GM18907 (cell line): ENCODE results near the gene COL25A1.
A peak's percentile ranks its signal among the peaks of the same experiment; 100 is the strongest.
"Not testable (repeated sequence)": the region's sequence is repeated elsewhere in the genome, so short reads cannot be mapped to it uniquely, and the experiment has no call there.

Source experiments
- ATAC-seq: cut with Tn5 transposase; IDR thresholded peaks from one replicate; pipeline ENCODE4 v1.9.1; 2021; ENCODE audit warnings: mild to moderate bottlenecking, moderate library complexity; ENCODE audit not compliant: unreplicated experiment

COL25A1 gene

GRCh38 chr4:108884596-108884995, 417.9 kb downstream of the COL25A1 start:
- no peak for ATAC-seq

- no peak for ATAC-seq
These were observed 420.5 kb downstream of the COL25A1 start for GRCh38 chr4:108881986-108882385.

GRCh38 chr4:108881190-108881589, 421.3 kb downstream of the COL25A1 start:
- no peak for ATAC-seq

- no peak for ATAC-seq
These were observed 423.7 kb downstream of the COL25A1 start for GRCh38 chr4:108878806-108879205.

DNA sequence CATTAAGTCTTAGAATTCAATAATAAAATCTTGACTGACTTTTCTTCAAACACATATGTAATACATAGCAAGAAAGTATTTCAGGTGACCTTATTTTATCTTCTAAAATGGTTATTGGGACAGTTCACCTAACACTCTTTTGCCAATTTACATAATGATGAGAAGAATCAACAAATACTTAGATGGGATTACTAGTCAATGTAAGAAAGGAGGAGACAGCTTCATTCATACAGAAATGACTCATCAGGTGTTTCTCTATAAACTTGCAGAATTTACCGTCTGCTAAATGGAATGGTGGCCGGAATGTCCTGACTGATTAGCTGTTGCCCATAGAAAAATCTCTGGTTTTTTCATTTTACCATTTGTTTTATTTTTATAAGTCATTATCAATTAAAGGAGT, 424.6 kb downstream of the COL25A1 start:
- no peak for ATAC-seq

- ATAC-seq, result no peak
These were observed 427.7 kb downstream of the COL25A1 start for GRCh38 chr4:108874806-108875205.

- ATAC-seq, result not testable (repeated sequence)
These were observed 432.5 kb downstream of the COL25A1 start for GRCh38 chr4:108869970-108870369.

DNA sequence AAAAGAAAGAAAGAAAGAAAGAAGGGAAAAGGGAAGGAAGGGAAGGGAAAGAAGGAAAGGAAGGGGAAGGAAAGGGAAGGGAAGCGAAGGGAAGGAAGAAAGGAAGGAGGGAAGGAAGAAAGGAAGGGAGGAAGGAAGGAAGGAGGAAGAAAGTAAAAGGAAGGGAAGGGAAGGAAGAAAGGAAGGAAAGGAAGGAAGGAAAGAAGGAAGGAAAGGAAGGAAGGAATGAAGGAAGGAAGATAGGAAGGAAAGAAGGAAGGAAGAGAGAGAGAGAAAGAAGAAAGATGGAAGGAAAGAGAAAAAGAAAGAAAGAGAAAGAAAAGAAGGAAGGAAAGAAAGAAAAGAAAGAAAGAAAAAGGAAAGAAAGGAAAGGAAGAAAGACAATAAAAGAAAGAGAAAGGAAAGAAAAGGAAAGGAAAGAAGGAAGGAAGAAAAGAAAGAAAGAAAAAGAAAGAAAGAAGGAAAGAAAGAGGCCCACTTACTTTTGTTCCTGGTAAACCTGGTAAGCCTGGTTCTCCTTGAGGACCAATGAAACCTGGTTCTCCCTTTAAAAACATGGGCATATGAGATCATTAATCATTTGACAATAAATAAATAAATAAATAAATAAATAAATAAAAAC, 433.7 kb downstream of the COL25A1 start:
- ATAC-seq, result no peak

DNA sequence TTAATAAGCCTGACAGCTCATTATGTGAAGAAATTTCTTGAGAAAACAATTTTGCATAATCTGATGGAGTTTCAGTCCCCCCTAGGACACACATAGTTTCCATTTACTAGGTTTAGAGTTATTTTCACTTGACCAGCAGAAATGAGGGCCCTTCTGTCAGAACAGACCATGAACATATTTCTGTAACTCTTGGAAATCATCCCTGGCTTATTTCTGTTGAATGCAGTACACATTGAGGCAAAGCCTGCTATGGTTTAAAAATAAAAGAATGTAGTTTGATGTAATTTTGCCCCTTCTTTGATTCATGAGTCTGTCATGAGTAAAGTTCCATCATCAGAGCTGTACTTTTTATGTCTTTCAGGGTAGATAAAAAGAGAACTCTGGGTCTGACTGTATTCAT, 435.0 kb downstream of the COL25A1 start:
- ATAC-seq, result no peak

DNA sequence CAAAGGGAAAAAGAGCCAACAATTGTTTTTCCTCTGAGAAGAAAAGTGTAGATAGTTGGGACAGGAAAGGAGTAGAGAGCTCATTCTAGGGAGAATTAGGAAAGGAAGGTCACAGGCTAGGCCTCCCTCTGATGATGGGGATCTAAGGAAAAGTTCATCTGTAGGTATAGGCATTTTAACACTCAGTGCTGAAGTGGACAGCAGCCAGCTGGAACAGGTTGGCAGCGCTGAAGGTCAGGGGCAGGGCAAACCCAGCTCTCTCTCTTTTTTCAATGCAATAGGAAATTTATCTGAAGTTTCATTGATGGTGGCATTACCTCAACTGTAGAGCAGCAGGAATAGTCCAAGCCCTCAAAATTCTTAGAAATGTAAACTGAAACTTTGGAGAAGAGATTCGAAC, 441.1 kb downstream of the COL25A1 start:
- ATAC-seq, result no peak

DNA sequence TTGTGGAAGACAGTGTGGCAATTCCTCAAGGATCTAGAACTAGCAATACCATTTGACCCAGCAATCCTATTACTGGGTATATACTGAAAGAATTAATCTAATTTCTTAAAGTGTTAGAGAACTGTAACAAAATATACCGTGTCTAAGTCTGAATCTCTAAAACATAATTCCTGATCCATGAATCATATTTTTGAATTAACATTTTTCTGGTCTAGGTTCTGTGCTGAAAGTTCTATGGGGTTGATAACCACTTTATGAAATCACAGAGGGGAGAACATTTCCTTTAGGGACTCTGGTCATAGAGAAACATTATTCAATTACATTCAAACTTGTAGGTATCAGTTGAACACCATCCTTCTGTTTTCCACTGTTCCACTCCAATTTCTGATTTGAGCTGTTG, 447.7 kb downstream of the COL25A1 start:
- no peak for ATAC-seq

- ATAC-seq, result no peak
These were observed 449.8 kb downstream of the COL25A1 start for GRCh38 chr4:108852691-108853090.

DNA sequence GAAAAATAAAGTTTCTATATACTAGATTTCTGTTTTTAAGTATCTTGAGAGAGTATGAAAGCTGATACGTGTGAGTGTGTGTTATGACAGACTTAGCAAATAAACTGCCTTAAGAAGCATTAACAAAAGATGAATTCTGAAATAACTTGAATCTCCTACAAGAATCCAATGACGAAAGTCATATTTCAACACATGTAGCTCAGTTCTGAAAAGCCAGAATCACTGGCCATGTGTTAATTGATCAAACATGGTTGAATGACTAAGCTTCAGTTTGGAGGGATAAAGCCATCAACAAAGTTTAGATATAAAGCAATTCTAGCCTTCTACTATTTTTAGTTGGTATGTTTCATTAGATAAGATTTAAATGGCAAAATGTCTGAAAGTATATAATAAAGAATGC, 451.1 kb downstream of the COL25A1 start:
- ATAC-seq, result no peak

GRCh38 chr4:108850219-108850649, 452.2 kb downstream of the COL25A1 start:
- ATAC-seq, result peak; percentile 58

- ATAC-seq, result peak; percentile 96
These were observed 452.8 kb downstream of the COL25A1 start for GRCh38 chr4:108849611-108850168.

GRCh38 chr4:108846568-108846967, 455.9 kb downstream of the COL25A1 start:
- no peak for ATAC-seq

DNA sequence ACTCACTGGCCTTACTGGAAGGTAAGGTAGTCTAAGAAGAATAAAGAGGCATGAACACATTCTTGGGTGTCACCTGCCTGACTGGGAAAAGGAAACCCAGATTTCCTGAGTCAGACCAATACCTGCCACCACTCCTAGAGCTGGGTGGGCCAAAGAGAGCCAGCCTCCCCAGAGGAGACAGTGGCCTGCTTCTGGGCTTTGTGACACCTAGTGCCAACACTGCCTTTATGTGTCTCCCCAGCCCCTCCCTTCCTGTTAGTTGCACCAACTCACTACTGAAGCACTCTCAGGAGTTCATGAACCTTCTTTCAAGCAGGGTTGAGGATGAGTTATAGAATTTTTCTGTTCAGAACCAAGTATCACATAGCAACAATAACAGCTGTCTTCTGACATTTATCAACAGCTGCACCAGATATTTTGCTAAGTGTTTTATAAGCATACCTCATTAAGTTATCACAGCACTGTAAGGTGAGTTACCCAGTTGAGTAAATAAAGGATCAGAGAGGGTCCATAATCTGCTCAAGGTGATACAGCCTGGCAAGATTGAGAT, 462.0 kb downstream of the COL25A1 start:
- no peak for ATAC-seq

DNA sequence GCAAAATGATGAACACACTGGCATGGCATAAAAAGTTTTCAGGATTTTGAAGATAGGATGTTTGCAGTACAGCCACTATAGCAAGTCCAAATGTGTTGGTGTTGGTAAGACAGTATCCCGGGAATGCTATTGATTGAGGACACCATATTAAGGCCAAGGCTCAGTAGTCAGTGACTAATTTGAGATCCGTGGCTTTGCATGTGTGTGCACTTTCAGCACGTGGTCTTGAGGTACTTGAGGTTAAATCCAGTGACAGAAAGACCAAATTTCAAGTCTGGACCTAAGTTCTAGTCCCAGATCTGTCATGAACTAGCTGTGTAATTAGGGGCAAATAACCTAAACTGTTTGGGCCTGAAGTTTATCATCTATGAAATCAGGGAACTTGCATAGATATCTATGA, 463.1 kb downstream of the COL25A1 start:
- no peak for ATAC-seq

GRCh38 chr4:108838451-108838850, 464.0 kb downstream of the COL25A1 start:
- no peak for ATAC-seq

GRCh38 chr4:108834835-108835384, 467.5 kb downstream of the COL25A1 start:
- no peak for ATAC-seq

DNA sequence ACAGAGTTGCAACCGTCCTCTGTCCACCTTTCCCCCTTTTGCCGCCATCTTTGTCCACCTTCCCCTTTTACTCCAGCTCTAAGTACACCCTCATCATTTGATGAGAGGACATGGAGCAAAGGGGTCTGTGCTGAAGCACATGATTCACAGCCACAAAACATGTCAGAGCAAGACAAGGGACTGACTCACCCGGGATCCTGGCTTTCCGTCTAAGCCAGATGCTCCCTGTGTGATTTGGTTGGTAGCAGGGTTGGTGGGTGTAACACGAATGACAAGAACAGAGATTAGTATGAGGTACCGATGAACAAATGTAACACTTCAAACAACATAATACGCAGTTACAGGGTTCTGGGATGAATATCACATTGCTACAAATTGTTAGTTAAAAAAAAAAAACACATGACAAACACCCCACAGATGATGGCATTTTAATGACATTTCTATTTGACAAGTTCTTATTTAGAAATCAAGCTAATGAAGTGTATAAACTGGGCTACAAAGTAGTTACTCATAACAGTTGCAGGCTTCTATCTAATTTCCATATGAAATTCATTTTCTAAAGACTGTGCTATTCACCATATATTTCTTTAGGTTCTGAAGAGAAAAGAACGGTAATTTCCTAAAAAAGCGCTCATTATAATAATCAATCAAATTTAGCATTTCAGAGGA, 468.2 kb downstream of the COL25A1 start:
- ATAC-seq, result no peak

- no peak for ATAC-seq
These were observed 469.4 kb downstream of the COL25A1 start for GRCh38 chr4:108833046-108833445.
